Natural killer cell (primary cell): Measurements from ENCODE around the gene HELZ. TPM values are rescaled to one million over a fixed set of nuclear protein-coding genes. Genes with fewer than 3 reads are reported as not detected.

Experiments used
- ATAC-seq, 3 donors: fragments of 150-1000 bp in 2 of 3; fragments of 200-7000 bp in 1 of 3; cut with Tn5 transposase; 1 replicate in 1 of 3; 2 replicates in 2 of 3; pipeline ENCODE4 v1.10.0; 2021; ENCODE audit warnings: mild to moderate bottlenecking in 2 of 3, moderate library complexity in 2 of 3
- DNase-seq, 2 donors: peaks; one replicate each; pipeline versions ENCODE4 v3.0.0 to v3.0.0-alpha.2; 2013 to 2021; ENCODE audit warnings: mixed read lengths in 1 of 2
- H3K27ac ChIP-seq: one replicate; pipeline ENCODE4 v1.5.1; 2013; ENCODE audit warnings: mild to moderate bottlenecking, low read length
- H3K27me3 ChIP-seq: one replicate; pipeline ENCODE4 v1.6.1; 2013; ENCODE audit warnings: low read length; ENCODE audit not compliant: control insufficient read depth, insufficient read depth
- H3K36me3 ChIP-seq: one replicate; pipeline ENCODE4 v1.6.1; 2013; ENCODE audit warnings: low read length; ENCODE audit not compliant: control insufficient read depth, insufficient read depth
- H3K4me1 ChIP-seq: one replicate; pipeline ENCODE4 v1.6.1; 2013; ENCODE audit warnings: low read length; ENCODE audit not compliant: control insufficient read depth, insufficient read depth
- H3K4me3 ChIP-seq: one replicate; pipeline ENCODE4 v1.5.1; 2013; ENCODE audit warnings: low read length
- H3K9me3 ChIP-seq: one replicate; pipeline ENCODE4 v1.6.1; 2013; ENCODE audit warnings: low read length; ENCODE audit not compliant: control insufficient read depth, insufficient read depth
- H3K27ac Mint-ChIP-seq, 2 donors: one replicate each; pipeline ENCODE4 v1.8.0; 2022; ENCODE audit warnings: mild to moderate bottlenecking in 2 of 2, mixed read lengths in 2 of 2, moderate library complexity in 1 of 2
- H3K27me3 Mint-ChIP-seq, 2 donors: one replicate each; pipeline ENCODE4 v1.8.0; 2022; ENCODE audit warnings: low read depth in 2 of 2, mixed read lengths in 2 of 2
- H3K36me3 Mint-ChIP-seq: one replicate; pipeline ENCODE4 v1.8.0; 2022; ENCODE audit warnings: mixed read lengths
- H3K4me1 Mint-ChIP-seq, 2 donors: one replicate each; pipeline ENCODE4 v1.8.0; 2022; ENCODE audit warnings: mixed read lengths in 2 of 2
- H3K4me3 Mint-ChIP-seq: one replicate; pipeline ENCODE4 v1.8.0; 2022; ENCODE audit warnings: mild to moderate bottlenecking, moderate library complexity, mixed read lengths
- H3K9me3 Mint-ChIP-seq, 2 donors: one replicate each; pipeline ENCODE4 v1.8.0; 2022; ENCODE audit warnings: mixed read lengths in 2 of 2
- WGBS: methylation state at CpG from one replicate; pipeline ENCODE4 v1.1.7; 2013; ENCODE audit warnings: missing lambda C conversion rate; ENCODE audit not compliant: insufficient coverage; 5-methylcytosine and 5-hydroxymethylcytosine counted together
- intact Hi-C: fragments of 100-400 bp; cut with micrococcal nuclease; formaldehyde crosslinking; loops from one replicate; pipeline ENCODE4 v1.14.2; 2022
- total RNA-seq, 4 donors: library from RNA; stranded (reverse); fragments of 120-200 nt in 1 of 4; gene quantifications; one replicate each; pipeline versions ENCODE4 v1.2.3 to v1.2.4, GENCODE V29; 2013 to 2022
- TF ChIP-seq, protein P1 (sequence below): fragments of 200-600 bp; IDR thresholded peaks from one replicate; pipeline ENCODE4 v1.8.0; 2022; ENCODE audit warnings: antibody characterized with exemption

Gene HELZ
- total RNA-seq, 3 donors from 2014 or later (not counting 1 experiment from before 2014, with no cell fraction given): 274 to 355 (median 292) TPM

DNA sequence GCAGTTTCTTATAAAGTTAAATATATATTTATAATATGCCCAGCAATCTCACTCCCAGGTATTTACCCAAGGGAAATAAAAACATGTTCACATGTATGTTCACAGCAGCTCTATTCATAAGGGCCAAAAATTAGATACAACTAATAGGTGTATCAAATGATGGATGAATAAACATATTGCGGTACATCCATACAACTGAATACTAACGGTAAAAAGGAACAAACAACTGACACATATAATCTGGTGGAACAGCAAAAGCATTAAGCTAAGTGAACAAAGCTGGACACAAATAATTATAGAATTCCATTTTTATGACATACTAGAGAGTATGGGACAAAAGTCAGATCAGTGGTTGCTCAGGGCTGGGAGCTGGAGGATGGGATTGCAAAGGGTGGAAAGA lies 125.9 kb downstream of the HELZ start:
- Histone ChIP-seq H3K27me3 (no peaks in the 10 kb centered on the region), H3K27ac (no peak overlapping the region), H3K4me1 (no peaks in the 10 kb centered on the region), H3K4me3 (no peak overlapping the region), H3K9me3 (no peaks in the 10 kb centered on the region), H3K36me3 (peaks cover 72% of the 10 kb centered on the region)
- DNase-seq: no peak
- Mint-ChIP-seq H3K4me1 (peaks cover 8 to 14% of the 10 kb centered on the region in 2 donors), H3K27ac (peak overlapping the region; percentile 38 to 74), H3K27me3 (no peaks in the 10 kb centered on the region), H3K9me3 (peaks cover 5 to 15% of the 10 kb centered on the region in 2 donors), H3K36me3 (peaks cover 30% of the 10 kb centered on the region), H3K4me3 (no peak overlapping the region)
- intact Hi-C loops: no loop called here
- no peak for ATAC-seq
- TF ChIP-seq, protein P1, sequence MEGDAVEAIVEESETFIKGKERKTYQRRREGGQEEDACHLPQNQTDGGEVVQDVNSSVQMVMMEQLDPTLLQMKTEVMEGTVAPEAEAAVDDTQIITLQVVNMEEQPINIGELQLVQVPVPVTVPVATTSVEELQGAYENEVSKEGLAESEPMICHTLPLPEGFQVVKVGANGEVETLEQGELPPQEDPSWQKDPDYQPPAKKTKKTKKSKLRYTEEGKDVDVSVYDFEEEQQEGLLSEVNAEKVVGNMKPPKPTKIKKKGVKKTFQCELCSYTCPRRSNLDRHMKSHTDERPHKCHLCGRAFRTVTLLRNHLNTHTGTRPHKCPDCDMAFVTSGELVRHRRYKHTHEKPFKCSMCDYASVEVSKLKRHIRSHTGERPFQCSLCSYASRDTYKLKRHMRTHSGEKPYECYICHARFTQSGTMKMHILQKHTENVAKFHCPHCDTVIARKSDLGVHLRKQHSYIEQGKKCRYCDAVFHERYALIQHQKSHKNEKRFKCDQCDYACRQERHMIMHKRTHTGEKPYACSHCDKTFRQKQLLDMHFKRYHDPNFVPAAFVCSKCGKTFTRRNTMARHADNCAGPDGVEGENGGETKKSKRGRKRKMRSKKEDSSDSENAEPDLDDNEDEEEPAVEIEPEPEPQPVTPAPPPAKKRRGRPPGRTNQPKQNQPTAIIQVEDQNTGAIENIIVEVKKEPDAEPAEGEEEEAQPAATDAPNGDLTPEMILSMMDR: no peak
- 100% methylated on average over 1 of the region's 2 CpGs for WGBS

DNA sequence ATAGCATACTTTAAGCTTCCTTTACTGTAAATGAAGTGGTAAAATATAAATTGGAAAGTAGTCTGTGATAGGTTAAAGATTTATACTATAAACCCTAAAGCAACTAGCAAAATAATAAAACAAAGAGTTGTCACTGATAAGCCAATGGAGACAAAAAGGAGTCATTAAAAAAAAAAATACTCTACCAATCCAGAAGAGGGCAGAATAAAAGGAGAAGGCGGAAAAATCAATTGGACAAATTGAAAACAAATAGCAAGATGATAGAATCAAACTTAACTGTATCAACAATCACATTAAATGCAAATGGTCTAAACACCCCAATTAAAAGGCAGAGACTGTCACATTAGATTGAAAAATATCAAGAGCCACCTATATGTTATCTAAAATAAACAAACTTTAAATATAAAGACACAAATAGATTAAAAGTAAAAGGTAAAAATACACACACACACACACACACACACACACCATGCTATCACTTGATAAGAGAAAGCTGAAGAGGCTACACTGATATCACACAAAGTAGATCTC lies 128.9 kb downstream of the HELZ start:
- Histone ChIP-seq H3K9me3 (no peaks in the 10 kb centered on the region), H3K36me3 (peaks cover 82% of the 10 kb centered on the region), H3K4me1 (no peaks in the 10 kb centered on the region), H3K27ac (no peak overlapping the region), H3K4me3 (no peak overlapping the region), H3K27me3 (no peaks in the 10 kb centered on the region)
- WGBS: no CpG with 5 or more reads among the region's 1 CpG
- ATAC-seq (no peak), DNase-seq (no peak)
- Mint-ChIP-seq H3K4me1 (peaks cover 14 to 29% of the 10 kb centered on the region in 2 donors), H3K4me3 (no peak overlapping the region), H3K27ac (peak overlapping the region; percentile 77 to 83), H3K27me3 (no peaks in the 10 kb centered on the region), H3K36me3 (peaks cover 48% of the 10 kb centered on the region), H3K9me3 (peaks cover 5 to 15% of the 10 kb centered on the region in 2 donors)
- TF ChIP-seq, protein P1: no peak
- intact Hi-C loops: no loop called here

DNA sequence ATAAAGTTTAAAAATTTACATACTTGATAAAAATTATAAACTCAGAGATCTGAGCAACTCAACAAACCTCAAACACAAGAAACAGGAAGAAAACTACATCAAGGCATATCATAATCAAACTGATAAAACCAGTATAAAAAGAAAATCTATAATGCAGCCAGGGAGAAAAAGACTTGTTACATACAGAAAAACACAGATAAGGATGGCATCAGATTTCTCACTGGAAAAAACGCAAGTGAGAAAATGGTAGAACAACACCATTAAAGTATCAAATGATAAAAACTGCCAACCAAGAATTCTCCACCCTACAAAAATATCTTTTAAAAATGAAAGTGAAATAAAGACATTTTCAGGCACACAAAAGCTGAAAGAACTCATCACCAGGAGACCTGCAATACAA lies 129.6 kb downstream of the HELZ start:
- DNase-seq: no peak
- no peak overlapping the region for H3K4me3 ChIP-seq
- peaks cover 80% of the 10 kb centered on the region for H3K36me3 ChIP-seq
- WGBS: no CpG with 5 or more reads among the region's 1 CpG
- no peaks in the 10 kb centered on the region for H3K27me3 Mint-ChIP-seq
- H3K4me3 Mint-ChIP-seq: no peak overlapping the region
- H3K4me1 ChIP-seq: no peaks in the 10 kb centered on the region
- ATAC-seq: no peak
- peaks cover 19 to 29% of the 10 kb centered on the region in 2 donors for H3K4me1 Mint-ChIP-seq
- H3K36me3 Mint-ChIP-seq: peaks cover 48% of the 10 kb centered on the region
- intact Hi-C loops: no loop called here
- peaks cover 5 to 15% of the 10 kb centered on the region in 2 donors for H3K9me3 Mint-ChIP-seq
- no peak overlapping the region for H3K27ac ChIP-seq
- no peaks in the 10 kb centered on the region for H3K27me3 ChIP-seq
- TF ChIP-seq, protein P1: no peak
- H3K27ac Mint-ChIP-seq: peak overlapping the region; percentile 77 to 83
- H3K9me3 ChIP-seq: no peaks in the 10 kb centered on the region

DNA sequence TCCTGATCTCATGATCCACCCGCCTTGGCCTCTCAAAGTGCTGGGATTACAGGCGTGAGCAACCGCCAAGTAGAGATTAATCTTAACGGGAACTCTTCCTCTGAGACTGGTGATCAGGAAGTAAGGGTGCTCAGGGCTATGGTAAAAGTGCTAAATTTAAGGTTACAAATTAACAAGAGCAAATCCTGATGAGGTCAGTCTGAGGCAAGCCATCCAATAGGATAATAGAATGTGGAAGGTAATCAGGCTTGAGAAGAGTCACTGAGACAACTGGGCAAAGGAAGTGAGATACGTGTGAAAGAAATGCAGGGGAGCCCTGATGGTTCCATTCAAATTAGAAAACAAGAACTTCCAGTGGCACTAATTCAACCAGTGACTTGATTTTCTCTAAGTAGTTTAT lies 131.5 kb downstream of the HELZ start:
- Histone ChIP-seq H3K27ac (no peak overlapping the region), H3K4me1 (no peaks in the 10 kb centered on the region), H3K9me3 (no peaks in the 10 kb centered on the region), H3K27me3 (no peaks in the 10 kb centered on the region), H3K36me3 (peaks cover 77% of the 10 kb centered on the region), H3K4me3 (no peak overlapping the region)
- H3K4me3 Mint-ChIP-seq: no peak overlapping the region
- peak overlapping the region in 1 of 2 donors; percentile 70 for H3K27ac Mint-ChIP-seq
- H3K27me3 Mint-ChIP-seq: no peaks in the 10 kb centered on the region
- peaks cover 19 to 29% of the 10 kb centered on the region in 2 donors for H3K4me1 Mint-ChIP-seq
- peaks cover 41% of the 10 kb centered on the region for H3K36me3 Mint-ChIP-seq
- peaks cover 5 to 15% of the 10 kb centered on the region in 2 donors for H3K9me3 Mint-ChIP-seq
- intact Hi-C loops: no loop called here
- DNase-seq (no peak), ATAC-seq (no peak)
- TF ChIP-seq, protein P1: no peak
- WGBS: 97% methylated on average over 5 of the region's 5 CpGs
